GM23338 (cell line): ENCODE data around the gene ACSF3. TPM values are rescaled to one million over a fixed set of nuclear protein-coding genes. Genes with fewer than 3 reads are reported as not detected.

Experiments used
- ATAC-seq: fragments of 200-7000 bp; cut with Tn5 transposase; 3 replicates; pipeline ENCODE4 v1.9.1; 2020
- DNase-seq: peaks from one replicate; pipeline ENCODE4 v3.0.0-alpha.2; 2015; ENCODE audit warnings: low spot score
- H2AFZ ChIP-seq: fragments of 200-600 bp; sonication (generic); 2 replicates; pipeline ENCODE4 v1.8.0; 2016; ENCODE audit warnings: antibody characterized with exemption, mild to moderate bottlenecking, moderate library complexity
- H3F3A ChIP-seq: fragments of 200-600 bp; sonication (generic); replicated peaks from 2 replicates; pipeline ENCODE4 v1.8.0; 2017; ENCODE audit warnings: antibody characterized with exemption, mixed run types, low read depth
- H3K27ac ChIP-seq: fragments of 200-600 bp; sonication (generic); 2 replicates; pipeline ENCODE4 v1.6.1; 2016; ENCODE audit warnings: low read depth
- H3K27me3 ChIP-seq: fragments of 200-600 bp; sonication (generic); 2 replicates; pipeline ENCODE4 v1.8.0; 2016; ENCODE audit warnings: mild to moderate bottlenecking, mixed run types, moderate library complexity; ENCODE audit not compliant: insufficient read depth
- H3K36me3 ChIP-seq: fragments of 200-600 bp; sonication (generic); 2 replicates; pipeline ENCODE4 v1.8.0; 2016; ENCODE audit warnings: mild to moderate bottlenecking; ENCODE audit not compliant: insufficient read depth
- H3K4me1 ChIP-seq: fragments of 200-600 bp; sonication (generic); 2 replicates; pipeline ENCODE4 v1.8.0; 2016; ENCODE audit warnings: mild to moderate bottlenecking, moderate library complexity; ENCODE audit not compliant: insufficient read depth
- H3K4me2 ChIP-seq: fragments of 200-600 bp; sonication (generic); 2 replicates; pipeline ENCODE4 v1.7.1; 2017; ENCODE audit warnings: mixed run types
- H3K4me3 ChIP-seq: fragments of 200-600 bp; sonication (generic); 2 replicates; pipeline ENCODE4 v1.6.1; 2016; ENCODE audit warnings: mixed run types
- H3K79me2 ChIP-seq: fragments of 200-600 bp; sonication (generic); replicated peaks from 2 replicates; pipeline ENCODE4 v1.8.0; 2017; ENCODE audit warnings: mild to moderate bottlenecking; ENCODE audit not compliant: insufficient read depth
- H3K9me2 ChIP-seq: fragments of 200-600 bp; sonication (generic); 2 replicates; pipeline ENCODE4 v1.8.0; 2017; ENCODE audit not compliant: insufficient read depth
- H4K20me1 ChIP-seq: fragments of 200-600 bp; sonication (generic); replicated peaks from 2 replicates; pipeline ENCODE4 v1.8.0; 2017; ENCODE audit warnings: mild to moderate bottlenecking; ENCODE audit not compliant: insufficient read depth
- H3K27ac Mint-ChIP-seq: 2 replicates; pipeline ENCODE4 v1.8.0; 2020; ENCODE audit warnings: inconsistent platforms, mild to moderate bottlenecking, moderate library complexity, mixed read lengths
- H3K27me3 Mint-ChIP-seq: 3 replicates; pipeline ENCODE4 v1.8.0; 2022; ENCODE audit warnings: low read depth, mild to moderate bottlenecking, moderate library complexity, mixed read lengths, inconsistent platforms; ENCODE audit not compliant: insufficient read depth, poor library complexity
- H3K36me3 Mint-ChIP-seq: 3 replicates; pipeline ENCODE4 v1.8.0; 2021; ENCODE audit warnings: low read depth, mild to moderate bottlenecking, inconsistent platforms, moderate library complexity, mixed read lengths
- H3K4me1 Mint-ChIP-seq: 3 replicates; pipeline ENCODE4 v1.8.0; 2020; ENCODE audit warnings: mild to moderate bottlenecking, inconsistent platforms, mixed read lengths
- H3K4me3 Mint-ChIP-seq: 3 replicates; pipeline ENCODE4 v1.8.0; 2021; ENCODE audit warnings: moderate library complexity, mild to moderate bottlenecking, inconsistent platforms, mixed read lengths
- H3K9me3 Mint-ChIP-seq: 3 replicates; pipeline ENCODE4 v1.8.0; 2020; ENCODE audit warnings: moderate library complexity, mild to moderate bottlenecking, inconsistent platforms, mixed read lengths
- CREB1 ChIP-seq: fragments of 250-450 bp; sonication (Bioruptor Pico); IDR thresholded peaks from 2 replicates; pipeline ENCODE4 v1.5.0; 2020; ENCODE audit warnings: low read depth, mild to moderate bottlenecking, moderate library complexity
- EZH2 ChIP-seq: fragments of 200-600 bp; sonication (generic); IDR thresholded peaks from one replicate; pipeline ENCODE4 v1.8.0; 2017; ENCODE audit warnings: antibody characterized with exemption, mild to moderate bottlenecking, low read depth; ENCODE audit not compliant: unreplicated experiment
- EZH2phosphoT487 ChIP-seq: fragments of 200-600 bp; sonication (generic); IDR thresholded peaks from one replicate; pipeline ENCODE4 v1.8.1; 2018; ENCODE audit warnings: antibody characterized with exemption; ENCODE audit not compliant: unreplicated experiment
- JUNB ChIP-seq: IDR thresholded peaks from one replicate; pipeline ENCODE4 v1.6.1; 2016; ENCODE audit warnings: antibody characterized with exemption; ENCODE audit not compliant: unreplicated experiment
- NANOG ChIP-seq: IDR thresholded peaks from 2 replicates; pipeline ENCODE4 v1.6.1; 2016; ENCODE audit warnings: antibody characterized with exemption, borderline replicate concordance
- POLR2AphosphoS5 ChIP-seq: IDR thresholded peaks from 2 replicates; pipeline ENCODE4 v1.6.1; 2016; ENCODE audit warnings: antibody characterized with exemption, low read depth
- REST ChIP-seq: IDR thresholded peaks from one replicate; pipeline ENCODE4 v1.6.1; 2018; ENCODE audit warnings: antibody characterized with exemption; ENCODE audit not compliant: unreplicated experiment
- STAT1 ChIP-seq: IDR thresholded peaks from one replicate; pipeline ENCODE4 v1.6.1; 2016; ENCODE audit warnings: antibody characterized with exemption; ENCODE audit not compliant: unreplicated experiment
- ZNF114 ChIP-seq: fragments of 250-450 bp; sonication (Bioruptor Pico); IDR thresholded peaks from 2 replicates; pipeline ENCODE4 v1.5.0; 2020; ENCODE audit warnings: mild to moderate bottlenecking, moderate library complexity
- ZNF331 ChIP-seq: fragments of 250-450 bp; sonication (Bioruptor Pico); IDR thresholded peaks from 2 replicates; pipeline ENCODE4 v1.5.0; 2020; ENCODE audit warnings: low read depth, mild to moderate bottlenecking, moderate library complexity
- polyA plus RNA-seq: library from polyadenylated mRNA; unstranded; fragments of >200 nt; fragmentation: Nextera tagmentation; extraction: Ambion mirVana; gene quantifications from 2 replicates; pipeline ENCODE4 v1.2.1, GENCODE V29; 2016
- total RNA-seq: library from RNA; depleted of rRNA; stranded (reverse); fragments of >200 nt; shearing (Covaris generic); gene quantifications from 2 replicates; pipeline ENCODE4 v1.2.3, GENCODE V29; 2014
- TF ChIP-seq, protein P1 (sequence below): IDR thresholded peaks from 2 replicates; pipeline ENCODE4 v1.6.1; 2016; ENCODE audit warnings: antibody characterized with exemption
- TF ChIP-seq, protein P2 (sequence below), 2 experiments: fragments of 200-600 bp in 1 of 2; sonication (generic) in 1 of 2; conservative IDR thresholded peaks; 2 replicates each; pipeline versions ENCODE4 v1.5.1 to v1.6.1; 2016 to 2017; ENCODE audit warnings: antibody characterized with exemption in 2 of 2, low read depth in 2 of 2, mild to moderate bottlenecking in 2 of 2, moderate library complexity in 1 of 2
- TF ChIP-seq, protein P3 (sequence below): fragments of 250-450 bp; sonication (Bioruptor Pico); IDR thresholded peaks from 2 replicates; pipeline ENCODE4 v1.5.0; 2020; ENCODE audit warnings: mild to moderate bottlenecking, moderate library complexity

ACSF3 gene
- total and polyA plus RNA-seq, 2 experiments from 2014 or later: 12.8 to 23.1 TPM

DNA sequence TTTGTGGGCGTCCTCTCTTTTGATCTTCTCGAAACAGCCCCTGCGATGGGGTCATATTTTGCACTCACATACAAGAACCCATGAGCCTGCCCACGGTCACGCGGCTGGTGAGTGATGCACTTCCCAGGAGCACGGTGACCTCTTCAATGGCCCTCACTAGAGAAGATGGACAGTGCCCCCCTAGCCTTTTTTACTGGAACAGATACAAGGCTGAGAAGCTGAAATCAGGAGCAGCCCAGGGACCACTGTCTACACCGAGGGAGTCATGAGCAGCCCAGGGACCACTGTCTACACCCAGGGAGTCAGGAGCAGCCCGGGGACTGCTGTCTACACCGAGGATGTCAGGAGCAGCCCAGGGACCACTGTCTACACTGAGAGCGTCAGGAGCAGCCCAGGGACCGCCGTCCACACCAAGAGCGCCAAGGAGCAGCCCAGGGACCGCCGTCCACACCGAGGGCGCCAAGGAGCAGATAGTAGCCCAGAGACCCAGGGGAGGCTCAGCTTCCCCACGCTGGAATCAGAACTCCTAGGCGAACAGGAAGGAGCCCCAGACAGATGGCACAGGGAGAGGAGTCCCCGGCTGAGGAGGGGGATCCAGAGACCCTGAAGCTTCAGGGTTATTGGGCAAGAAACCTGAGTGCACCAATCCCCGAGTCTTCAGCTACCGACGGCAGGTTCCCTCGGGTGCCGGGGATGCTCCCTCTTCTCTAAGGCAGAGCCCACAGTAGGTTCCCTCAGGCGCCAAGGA lies 23.7 kb downstream of the ACSF3 start:
- Histone ChIP-seq H3K27me3 (no peaks in the 10 kb centered on the region), H3K9me2 (no peaks in the 10 kb centered on the region), H3F3A (no peaks in the 10 kb centered on the region), H3K36me3 (no peaks in the 10 kb centered on the region; the same call in 1 of the 2 replicates), H4K20me1 (no peaks in the 10 kb centered on the region), H3K79me2 (0 out of 2 replicates have a peak, but pooled peaks cover 4% of the 10 kb centered on the region), H3K4me1 (no peaks in the 10 kb centered on the region), H3K4me2 (no peak overlapping the region), H3K27ac (no peak overlapping the region), H2AFZ (no peak overlapping the region), H3K4me3 (no peak overlapping the region)
- ATAC-seq (no peak), DNase-seq (no peak)
- Mint-ChIP-seq H3K36me3 (peaks cover 40% of the 10 kb centered on the region), H3K9me3 (no peaks in the 10 kb centered on the region), H3K4me1 (peaks cover 28% of the 10 kb centered on the region), H3K27ac (peak overlapping the region; percentile 76; the same call in 1 of the 2 replicates), H3K27me3 (peaks cover 3% of the 10 kb centered on the region), H3K4me3 (no peak overlapping the region)
- no peak for TF ChIP-seq EZH2phosphoT487
- TF ChIP-seq NANOG: no peak
- no peak for TF ChIP-seq STAT1
- TF ChIP-seq, protein P1, sequence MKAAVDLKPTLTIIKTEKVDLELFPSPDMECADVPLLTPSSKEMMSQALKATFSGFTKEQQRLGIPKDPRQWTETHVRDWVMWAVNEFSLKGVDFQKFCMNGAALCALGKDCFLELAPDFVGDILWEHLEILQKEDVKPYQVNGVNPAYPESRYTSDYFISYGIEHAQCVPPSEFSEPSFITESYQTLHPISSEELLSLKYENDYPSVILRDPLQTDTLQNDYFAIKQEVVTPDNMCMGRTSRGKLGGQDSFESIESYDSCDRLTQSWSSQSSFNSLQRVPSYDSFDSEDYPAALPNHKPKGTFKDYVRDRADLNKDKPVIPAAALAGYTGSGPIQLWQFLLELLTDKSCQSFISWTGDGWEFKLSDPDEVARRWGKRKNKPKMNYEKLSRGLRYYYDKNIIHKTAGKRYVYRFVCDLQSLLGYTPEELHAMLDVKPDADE: no peak
- no peak for TF ChIP-seq JUNB
- no peak for TF ChIP-seq ZNF331 (CRISPR knock-in tag)
- TF ChIP-seq REST: no peak
- TF ChIP-seq, protein P2, sequence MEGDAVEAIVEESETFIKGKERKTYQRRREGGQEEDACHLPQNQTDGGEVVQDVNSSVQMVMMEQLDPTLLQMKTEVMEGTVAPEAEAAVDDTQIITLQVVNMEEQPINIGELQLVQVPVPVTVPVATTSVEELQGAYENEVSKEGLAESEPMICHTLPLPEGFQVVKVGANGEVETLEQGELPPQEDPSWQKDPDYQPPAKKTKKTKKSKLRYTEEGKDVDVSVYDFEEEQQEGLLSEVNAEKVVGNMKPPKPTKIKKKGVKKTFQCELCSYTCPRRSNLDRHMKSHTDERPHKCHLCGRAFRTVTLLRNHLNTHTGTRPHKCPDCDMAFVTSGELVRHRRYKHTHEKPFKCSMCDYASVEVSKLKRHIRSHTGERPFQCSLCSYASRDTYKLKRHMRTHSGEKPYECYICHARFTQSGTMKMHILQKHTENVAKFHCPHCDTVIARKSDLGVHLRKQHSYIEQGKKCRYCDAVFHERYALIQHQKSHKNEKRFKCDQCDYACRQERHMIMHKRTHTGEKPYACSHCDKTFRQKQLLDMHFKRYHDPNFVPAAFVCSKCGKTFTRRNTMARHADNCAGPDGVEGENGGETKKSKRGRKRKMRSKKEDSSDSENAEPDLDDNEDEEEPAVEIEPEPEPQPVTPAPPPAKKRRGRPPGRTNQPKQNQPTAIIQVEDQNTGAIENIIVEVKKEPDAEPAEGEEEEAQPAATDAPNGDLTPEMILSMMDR (conservative IDR thresholded peaks at IDR 0.05; ENCODE audit: low read depth in 2 of 2): no peak
- TF ChIP-seq, protein P3, sequence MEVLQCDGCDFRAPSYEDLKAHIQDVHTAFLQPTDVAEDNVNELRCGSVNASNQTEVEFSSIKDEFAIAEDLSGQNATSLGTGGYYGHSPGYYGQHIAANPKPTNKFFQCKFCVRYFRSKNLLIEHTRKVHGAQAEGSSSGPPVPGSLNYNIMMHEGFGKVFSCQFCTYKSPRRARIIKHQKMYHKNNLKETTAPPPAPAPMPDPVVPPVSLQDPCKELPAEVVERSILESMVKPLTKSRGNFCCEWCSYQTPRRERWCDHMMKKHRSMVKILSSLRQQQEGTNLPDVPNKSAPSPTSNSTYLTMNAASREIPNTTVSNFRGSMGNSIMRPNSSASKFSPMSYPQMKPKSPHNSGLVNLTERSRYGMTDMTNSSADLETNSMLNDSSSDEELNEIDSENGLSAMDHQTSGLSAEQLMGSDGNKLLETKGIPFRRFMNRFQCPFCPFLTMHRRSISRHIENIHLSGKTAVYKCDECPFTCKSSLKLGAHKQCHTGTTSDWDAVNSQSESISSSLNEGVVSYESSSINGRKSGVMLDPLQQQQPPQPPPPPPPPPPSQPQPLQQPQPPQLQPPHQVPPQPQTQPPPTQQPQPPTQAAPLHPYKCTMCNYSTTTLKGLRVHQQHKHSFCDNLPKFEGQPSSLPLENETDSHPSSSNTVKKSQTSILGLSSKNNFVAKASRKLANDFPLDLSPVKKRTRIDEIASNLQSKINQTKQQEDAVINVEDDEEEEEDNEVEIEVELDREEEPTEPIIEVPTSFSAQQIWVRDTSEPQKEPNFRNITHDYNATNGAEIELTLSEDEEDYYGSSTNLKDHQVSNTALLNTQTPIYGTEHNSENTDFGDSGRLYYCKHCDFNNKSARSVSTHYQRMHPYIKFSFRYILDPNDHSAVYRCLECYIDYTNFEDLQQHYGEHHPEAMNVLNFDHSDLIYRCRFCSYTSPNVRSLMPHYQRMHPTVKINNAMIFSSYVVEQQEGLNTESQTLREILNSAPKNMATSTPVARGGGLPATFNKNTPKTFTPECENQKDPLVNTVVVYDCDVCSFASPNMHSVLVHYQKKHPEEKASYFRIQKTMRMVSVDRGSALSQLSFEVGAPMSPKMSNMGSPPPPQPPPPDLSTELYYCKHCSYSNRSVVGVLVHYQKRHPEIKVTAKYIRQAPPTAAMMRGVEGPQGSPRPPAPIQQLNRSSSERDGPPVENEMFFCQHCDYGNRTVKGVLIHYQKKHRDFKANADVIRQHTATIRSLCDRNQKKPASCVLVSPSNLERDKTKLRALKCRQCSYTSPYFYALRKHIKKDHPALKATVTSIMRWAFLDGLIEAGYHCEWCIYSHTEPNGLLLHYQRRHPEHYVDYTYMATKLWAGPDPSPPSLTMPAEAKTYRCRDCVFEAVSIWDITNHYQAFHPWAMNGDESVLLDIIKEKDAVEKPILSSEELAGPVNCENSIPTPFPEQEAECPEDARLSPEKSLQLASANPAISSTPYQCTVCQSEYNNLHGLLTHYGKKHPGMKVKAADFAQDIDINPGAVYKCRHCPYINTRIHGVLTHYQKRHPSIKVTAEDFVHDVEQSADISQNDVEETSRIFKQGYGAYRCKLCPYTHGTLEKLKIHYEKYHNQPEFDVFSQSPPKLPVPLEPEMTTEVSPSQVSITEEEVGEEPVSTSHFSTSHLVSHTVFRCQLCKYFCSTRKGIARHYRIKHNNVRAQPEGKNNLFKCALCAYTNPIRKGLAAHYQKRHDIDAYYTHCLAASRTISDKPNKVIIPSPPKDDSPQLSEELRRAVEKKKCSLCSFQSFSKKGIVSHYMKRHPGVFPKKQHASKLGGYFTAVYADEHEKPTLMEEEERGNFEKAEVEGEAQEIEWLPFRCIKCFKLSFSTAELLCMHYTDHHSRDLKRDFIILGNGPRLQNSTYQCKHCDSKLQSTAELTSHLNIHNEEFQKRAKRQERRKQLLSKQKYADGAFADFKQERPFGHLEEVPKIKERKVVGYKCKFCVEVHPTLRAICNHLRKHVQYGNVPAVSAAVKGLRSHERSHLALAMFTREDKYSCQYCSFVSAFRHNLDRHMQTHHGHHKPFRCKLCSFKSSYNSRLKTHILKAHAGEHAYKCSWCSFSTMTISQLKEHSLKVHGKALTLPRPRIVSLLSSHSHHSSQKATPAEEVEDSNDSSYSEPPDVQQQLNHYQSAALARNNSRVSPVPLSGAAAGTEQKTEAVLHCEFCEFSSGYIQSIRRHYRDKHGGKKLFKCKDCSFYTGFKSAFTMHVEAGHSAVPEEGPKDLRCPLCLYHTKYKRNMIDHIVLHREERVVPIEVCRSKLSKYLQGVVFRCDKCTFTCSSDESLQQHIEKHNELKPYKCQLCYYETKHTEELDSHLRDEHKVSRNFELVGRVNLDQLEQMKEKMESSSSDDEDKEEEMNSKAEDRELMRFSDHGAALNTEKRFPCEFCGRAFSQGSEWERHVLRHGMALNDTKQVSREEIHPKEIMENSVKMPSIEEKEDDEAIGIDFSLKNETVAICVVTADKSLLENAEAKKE (CRISPR knock-in tag): no peak
- TF ChIP-seq CREB1 (CRISPR knock-in tag): no peak
- no peak for TF ChIP-seq POLR2AphosphoS5
- TF ChIP-seq EZH2: no peak
- no peak for TF ChIP-seq ZNF114 (CRISPR knock-in tag)
